22Rv1 (cell line): ENCODE data around the gene UFC1.

Source experiments
- CTCF ChIP-seq: fragments of 450-650 bp; IDR thresholded peaks from 2 replicates; pipeline ENCODE4 v1.5.1; 2017; ENCODE audit warnings: mild to moderate bottlenecking
- ZFX ChIP-seq: fragments of 450-650 bp; IDR thresholded peaks from 2 replicates; pipeline ENCODE4 v1.6.1; 2017; ENCODE audit warnings: antibody characterized with exemption, borderline replicate concordance

- TF ChIP-seq CTCF, result no peak
- TF ChIP-seq ZFX, result no peak
Observed at GRCh38 chr1:161122967-161123366, 30.8 kb upstream of the UFC1 start.
